Endothelial cell of umbilical vein (primary cell): ENCODE measurements around the gene C2orf69. TPM values are rescaled to one million over a fixed set of nuclear protein-coding genes. Genes with fewer than 3 reads are reported as not detected.
A peak's percentile ranks its signal among the peaks of the same experiment; 100 is the strongest.

Experiments used
- BruUV-seq: library from RNA; stranded (reverse); fragments of 400-500 nt; replicated peaks from 2 replicates; lab custom pipeline; 2021; lab: Mats Ljungman, UMichigan
- CTCF ChIA-PET: fragments of 300-600, 350-600 bp; sonication (Branson Sonifier 250); formaldehyde crosslinking; loops from one replicate; lab custom pipeline; 2021; ENCODE audit warnings: antibody characterized with exemption, inconsistent platforms; lab: Charles Lee
- POLR2A ChIA-PET: fragments of 300-600, 350-600 bp; sonication (Branson Sonifier 250); formaldehyde crosslinking; loops from one replicate; lab custom pipeline; 2021; ENCODE audit warnings: antibody characterized with exemption, inconsistent platforms; lab: Charles Lee
- DNase-seq: peaks from one replicate; pipeline ENCODE4 v3.0.0-alpha.2; 2011; ENCODE audit warnings: low read depth, low spot score
- FAIRE-seq: peaks from 2 replicates; lab custom pipeline; 2011; peaks lifted over from hg19 to GRCh38; lab: Jason Lieb, UNC
- H2AFZ ChIP-seq: 2 replicates; pipeline ENCODE4 v1.6.0; 2012; ENCODE audit warnings: low read depth, low read length, control low read depth, inconsistent platforms
- H3K27ac ChIP-seq: 2 replicates; pipeline ENCODE4 v1.5.1; 2011; ENCODE audit warnings: low read depth, mild to moderate bottlenecking, control low read depth, low read length, moderate library complexity; ENCODE audit not compliant: insufficient read depth
- H3K27me3 ChIP-seq, 2 experiments: 2 replicates each; pipeline versions ENCODE4 v1.6.0 to v1.6.1; 2011; ENCODE audit warnings: low read length in 2 of 2, mixed read lengths in 1 of 2; ENCODE audit not compliant: control insufficient read depth in 2 of 2, insufficient read depth in 2 of 2
- H3K36me3 ChIP-seq, 2 experiments: 2 replicates in 1 of 2; 3 replicates in 1 of 2; pipeline ENCODE4 v1.5.1; 2011; ENCODE audit warnings: low read length in 2 of 2, mild to moderate bottlenecking in 1 of 2, moderate library complexity in 1 of 2; ENCODE audit not compliant: control insufficient read depth in 2 of 2, insufficient read depth in 2 of 2; ENCODE audit errors: extremely low read depth in 1 of 2
- H3K4me1 ChIP-seq: 3 replicates; pipeline ENCODE4 v1.5.1; 2011; ENCODE audit warnings: mild to moderate bottlenecking, low read length; ENCODE audit not compliant: control insufficient read depth, insufficient read depth; ENCODE audit errors: extremely low read depth
- H3K4me2 ChIP-seq: 2 replicates; pipeline ENCODE4 v1.6.1; 2011; ENCODE audit warnings: low read length, control low read depth, mixed read lengths; ENCODE audit not compliant: insufficient read depth
- H3K4me3 ChIP-seq, 3 experiments: fragments of 200-600 bp in 1 of 3; sonication (generic), shearing (Covaris generic) in 1 of 3; replicated peaks in 1 of 3; 2 replicates each; pipeline ENCODE4 v1.5.1; 2011 to 2016; ENCODE audit warnings: control low read depth in 3 of 3, low read length in 3 of 3, mild to moderate bottlenecking in 2 of 3, inconsistent platforms in 1 of 3, low read depth in 1 of 3, moderate library complexity in 1 of 3; ENCODE audit not compliant: insufficient read depth in 1 of 3
- H3K79me2 ChIP-seq: 2 replicates; pipeline ENCODE4 v1.6.0; 2012; ENCODE audit warnings: low read length, inconsistent platforms; ENCODE audit not compliant: control insufficient read depth, insufficient read depth
- H3K9ac ChIP-seq: replicated peaks from 2 replicates; pipeline ENCODE3; 2011; ENCODE audit warnings: low read length, control low read depth; ENCODE audit not compliant: insufficient read depth; ENCODE audit errors: extremely low read depth
- H3K9me1 ChIP-seq: replicated peaks from 3 replicates; pipeline ENCODE4 v1.6.0; 2011; ENCODE audit warnings: mild to moderate bottlenecking, low read length; ENCODE audit not compliant: control insufficient read depth, insufficient read depth; ENCODE audit errors: extremely low read depth
- H3K9me3 ChIP-seq: replicated peaks from 2 replicates; pipeline ENCODE4 v1.5.1; 2012; ENCODE audit warnings: low read length, inconsistent platforms; ENCODE audit not compliant: control insufficient read depth, insufficient read depth
- H4K20me1 ChIP-seq: replicated peaks from 2 replicates; pipeline ENCODE3; 2011; ENCODE audit warnings: mild to moderate bottlenecking, low read length; ENCODE audit not compliant: control insufficient read depth, insufficient read depth; ENCODE audit errors: extremely low read depth
- CTCF ChIP-seq, 2 donors: IDR thresholded peaks; 1 replicate in 1 of 2; 2 replicates in 1 of 2; pipeline ENCODE4 v1.5.1; 2011; ENCODE audit warnings: low read length in 2 of 2, mild to moderate bottlenecking in 2 of 2, moderate library complexity in 2 of 2, control low read depth in 1 of 2, inconsistent platforms in 1 of 2, low read depth in 1 of 2; ENCODE audit not compliant: insufficient read depth in 1 of 2; ENCODE audit errors: extremely low read depth in 1 of 2
- FOS ChIP-seq: IDR thresholded peaks from 2 replicates; pipeline ENCODE4 v1.6.1; 2011; ENCODE audit warnings: mild to moderate bottlenecking, low read length, moderate library complexity, borderline replicate concordance; ENCODE audit not compliant: insufficient read depth
- GATA2 ChIP-seq: IDR thresholded peaks from 2 replicates; pipeline ENCODE4 v1.7.0; 2011; ENCODE audit warnings: low read depth, mild to moderate bottlenecking, moderate library complexity, mixed read lengths, low read length; ENCODE audit not compliant: insufficient read length, insufficient read depth
- dilution Hi-C: fragments of 300-500 bp; cut with MboI; formaldehyde crosslinking; loops from one replicate; pipeline ENCODE4 v1.15.0; 2019; ENCODE audit warnings: low sequenced_read_pairs; ENCODE audit not compliant: extremely low pct_ligation_motif_present
- intact Hi-C: fragments of 100-400 bp; cut with micrococcal nuclease; formaldehyde crosslinking; loops from one replicate; pipeline ENCODE4 v1.10.0; 2022
- polyA plus RNA-seq, 4 experiments: library from polyadenylated mRNA; depleted of rRNA in 3 of 4; stranded (reverse) in 3 of 4; unstranded in 1 of 4; fragments of >200 nt; gene quantifications; 2 replicates each; pipeline versions ENCODE4 v1.2.1 to v1.2.3, GENCODE V29; 2011 to 2012; ENCODE audit warnings: missing spikeins in 1 of 4
- total RNA-seq: library from RNA; stranded (reverse); gene quantifications from 2 replicates; pipeline ENCODE4 v1.2.3, GENCODE V29; 2021

C2orf69 gene
- total and polyA plus RNA-seq, 2 donors (not counting 3 experiments of a cell fraction or from before 2014, with no cell fraction given) = 1.7 to 12.9 TPM

GRCh38 chr2:199936554-199936953, 25.5 kb downstream of the C2orf69 start:
- H3K79me2 ChIP-seq = no peaks in the 10 kb centered on the region
- BruUV-seq = no TSS peak
- POLR2A ChIA-PET = no interaction called here
- DNase-seq = no peak
- peaks cover 5 to 18% of the 10 kb centered on the region in 2 experiments for H3K36me3 ChIP-seq
- no peak overlapping the region for H3K9ac ChIP-seq
- dilution Hi-C loops = no loop called here
- H3K9me1 ChIP-seq = no peaks in the 10 kb centered on the region
- H3K9me3 ChIP-seq = no peaks in the 10 kb centered on the region
- no peak for TF ChIP-seq FOS
- peaks cover 2% of the 10 kb centered on the region for H4K20me1 ChIP-seq
- H3K27ac ChIP-seq = no peak overlapping the region
- no peak overlapping the region for H2AFZ ChIP-seq
- CTCF ChIA-PET = no interaction called here
- intact Hi-C loops = no loop called here
- H3K4me3 ChIP-seq = no peak overlapping the region
- no peak for FAIRE-seq
- peaks cover 4% of the 10 kb centered on the region for H3K4me1 ChIP-seq
- no peaks in the 10 kb centered on the region for H3K27me3 ChIP-seq
- H3K4me2 ChIP-seq = no peak overlapping the region

GRCh38 chr2:199940373-199940772, 29.3 kb downstream of the C2orf69 start:
- no peaks in the 10 kb centered on the region for H3K9me1 ChIP-seq
- no TSS peak for BruUV-seq
- peaks cover 5 to 7% of the 10 kb centered on the region in 2 experiments for H3K36me3 ChIP-seq
- no peak overlapping the region for H3K9ac ChIP-seq
- no peaks in the 10 kb centered on the region for H3K9me3 ChIP-seq
- H3K4me2 ChIP-seq = no peak overlapping the region
- intact Hi-C loops (loop anchor here (1.0 kb wide), 1 partner anchor 89 kb away; the partner anchor contains the start of gene FTCDNL1), dilution Hi-C loops (no loop called here)
- no peaks in the 10 kb centered on the region for H3K79me2 ChIP-seq
- DNase-seq = peak; percentile 31
- no peaks in the 10 kb centered on the region for H3K4me1 ChIP-seq
- no peak overlapping the region for H2AFZ ChIP-seq
- no peaks in the 10 kb centered on the region for H3K27me3 ChIP-seq
- ChIA-PET CTCF (interaction anchor here (0.7 to 1.6 kb wide), 6 partner anchors 10 to 1631 kb away, joined by 3 to 6 read pairs (median 4); no protein-coding TSS in a partner anchor), POLR2A (no interaction called here)
- H3K27ac ChIP-seq = no peak overlapping the region
- TF ChIP-seq CTCF (IDR thresholded peaks at IDR 0.05; ENCODE audit: extremely low read depth in 1 of 2, insufficient read depth in 1 of 2, low read depth in 1 of 2, low read length in 2 of 2) (peak in 1 of 2 donors; percentile 14), GATA2 (no peak)
- no peak overlapping the region for H3K4me3 ChIP-seq
- no peak for FAIRE-seq
- H4K20me1 ChIP-seq = no peaks in the 10 kb centered on the region
